HG02973 (cell line): ENCODE measurements around the gene AKAP1.

Source experiments
- ATAC-seq: cut with Tn5 transposase; IDR thresholded peaks from one replicate; pipeline ENCODE4 v1.9.1; 2021; ENCODE audit warnings: moderate library complexity; ENCODE audit not compliant: unreplicated experiment

Gene AKAP1

DNA sequence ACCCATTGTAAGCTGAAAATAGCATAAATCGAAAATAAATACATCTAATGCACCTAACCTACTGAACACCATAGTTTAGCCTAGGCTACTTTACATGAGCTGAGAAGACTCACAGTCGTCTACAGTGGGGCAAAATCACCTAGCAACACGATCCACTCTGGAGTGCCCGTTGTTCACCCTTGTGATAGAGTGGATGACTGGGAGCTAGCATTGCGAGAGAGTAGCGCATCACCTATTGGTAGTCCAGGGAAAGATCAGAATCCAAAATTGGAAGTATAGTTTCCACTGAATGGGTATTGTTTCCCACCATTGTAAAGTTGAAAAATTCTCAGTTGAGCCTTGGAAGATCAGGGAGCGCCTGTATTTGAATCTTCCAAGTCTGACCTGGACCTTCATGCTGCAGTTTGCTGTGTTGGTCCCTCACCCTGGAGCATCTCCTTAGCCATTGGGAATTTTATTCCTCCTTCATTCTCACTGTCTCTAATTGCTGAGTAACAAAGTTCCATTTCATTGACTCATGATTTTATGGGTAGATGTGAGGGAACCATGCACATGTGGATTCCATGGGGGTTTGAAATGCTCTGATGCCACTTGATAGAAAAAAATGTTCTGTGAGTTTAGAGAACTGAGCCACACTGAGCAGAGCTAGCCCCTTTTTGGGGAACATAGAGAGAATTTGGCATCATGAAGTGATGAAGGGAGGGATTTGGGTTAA is 19.6 kb downstream of the AKAP1 start:
- no peak for ATAC-seq

DNA sequence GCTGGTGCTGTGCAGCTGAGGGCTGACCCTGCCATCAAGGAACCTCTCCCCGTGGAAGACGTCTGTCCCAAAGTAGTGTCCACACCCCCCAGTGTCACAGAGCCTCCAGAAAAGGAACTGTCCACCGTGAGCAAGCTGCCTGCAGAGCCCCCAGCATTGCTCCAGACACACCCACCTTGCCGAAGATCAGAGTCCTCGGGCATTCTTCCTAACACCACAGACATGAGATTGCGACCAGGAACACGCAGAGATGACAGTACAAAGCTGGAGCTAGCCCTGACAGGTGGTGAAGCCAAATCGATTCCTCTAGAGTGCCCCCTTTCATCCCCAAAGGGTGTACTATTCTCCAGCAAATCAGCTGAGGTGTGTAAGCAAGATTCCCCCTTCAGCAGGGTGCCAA is 20.5 kb downstream of the AKAP1 start:
- ATAC-seq, result no peak

DNA sequence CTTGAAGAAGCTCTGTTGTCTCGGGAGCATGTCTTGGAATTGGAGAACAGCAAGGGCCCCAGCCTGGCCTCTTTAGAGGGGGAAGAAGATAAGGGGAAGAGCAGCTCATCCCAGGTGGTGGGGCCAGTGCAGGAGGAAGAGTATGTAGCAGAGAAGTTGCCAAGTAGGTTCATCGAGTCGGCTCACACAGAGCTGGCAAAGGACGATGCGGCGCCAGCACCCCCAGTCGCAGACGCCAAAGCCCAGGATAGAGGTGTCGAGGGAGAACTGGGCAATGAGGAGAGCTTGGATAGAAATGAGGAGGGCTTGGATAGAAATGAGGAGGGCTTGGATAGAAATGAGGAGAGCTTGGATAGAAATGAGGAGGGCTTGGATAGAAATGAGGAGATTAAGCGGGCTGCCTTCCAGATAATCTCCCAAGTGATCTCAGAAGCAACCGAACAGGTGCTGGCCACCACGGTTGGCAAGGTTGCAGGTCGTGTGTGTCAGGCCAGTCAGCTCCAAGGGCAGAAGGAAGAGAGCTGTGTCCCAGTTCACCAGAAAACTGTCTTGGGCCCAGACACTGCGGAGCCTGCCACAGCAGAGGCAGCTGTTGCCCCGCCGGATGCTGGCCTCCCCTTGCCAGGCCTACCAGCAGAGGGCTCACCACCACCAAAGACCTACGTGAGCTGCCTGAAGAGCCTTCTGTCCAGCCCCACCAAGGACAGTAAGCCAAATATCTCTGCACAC is 21.2 kb downstream of the AKAP1 start:
- no peak for ATAC-seq

DNA sequence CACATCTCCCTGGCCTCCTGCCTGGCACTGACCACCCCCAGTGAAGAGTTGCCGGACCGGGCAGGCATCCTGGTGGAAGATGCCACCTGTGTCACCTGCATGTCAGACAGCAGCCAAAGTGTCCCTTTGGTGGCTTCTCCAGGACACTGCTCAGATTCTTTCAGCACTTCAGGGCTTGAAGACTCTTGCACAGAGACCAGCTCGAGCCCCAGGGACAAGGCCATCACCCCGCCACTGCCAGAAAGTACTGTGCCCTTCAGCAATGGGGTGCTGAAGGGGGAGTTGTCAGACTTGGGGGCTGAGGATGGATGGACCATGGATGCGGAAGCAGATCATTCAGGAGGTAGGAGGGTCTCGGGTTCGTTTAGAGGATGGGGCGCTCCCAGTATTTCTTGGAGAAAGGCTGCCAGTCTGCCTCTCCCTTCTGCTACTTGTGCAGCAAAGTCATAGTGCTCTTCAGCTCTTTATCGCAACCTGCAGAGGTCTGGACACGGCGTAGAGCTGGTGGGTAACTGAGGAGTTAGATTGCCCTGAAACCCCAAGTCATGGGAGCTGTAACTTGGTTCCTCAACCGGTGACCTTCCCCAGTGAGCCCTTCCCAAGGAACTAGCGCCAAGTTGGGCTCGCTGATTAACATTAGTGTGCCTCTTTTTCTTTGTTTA is 21.9 kb downstream of the AKAP1 start:
- ATAC-seq, result no peak

DNA sequence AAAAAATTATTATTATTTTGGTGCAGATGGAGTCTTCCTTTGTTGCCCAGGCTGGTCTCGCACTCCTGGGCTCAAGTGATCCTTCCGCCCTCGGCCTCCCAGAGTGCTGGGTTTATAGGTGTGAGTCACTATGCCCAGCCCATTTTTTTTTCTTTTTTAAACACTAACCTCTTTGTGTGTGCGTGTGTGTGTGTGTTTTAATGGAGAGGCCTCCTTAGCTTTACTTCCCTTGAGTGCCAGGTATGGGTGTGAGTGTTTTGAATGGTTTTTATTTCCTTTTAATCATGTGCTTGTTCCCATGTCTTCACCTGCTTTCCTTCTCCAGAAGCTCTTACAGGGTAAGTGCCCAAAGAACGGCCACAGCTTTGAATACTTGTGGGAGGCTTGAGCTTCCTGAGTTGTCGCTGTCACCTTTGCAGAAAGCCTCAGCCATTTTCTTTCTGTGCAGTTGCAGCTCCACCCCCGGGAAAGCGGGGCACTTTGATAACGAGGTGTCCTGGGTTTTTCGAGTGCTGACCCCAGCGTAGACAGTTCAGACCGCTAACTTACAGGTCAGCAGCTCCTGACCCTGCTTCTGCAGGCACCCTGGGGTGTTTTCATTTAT is 22.6 kb downstream of the AKAP1 start:
- ATAC-seq, result no peak

DNA sequence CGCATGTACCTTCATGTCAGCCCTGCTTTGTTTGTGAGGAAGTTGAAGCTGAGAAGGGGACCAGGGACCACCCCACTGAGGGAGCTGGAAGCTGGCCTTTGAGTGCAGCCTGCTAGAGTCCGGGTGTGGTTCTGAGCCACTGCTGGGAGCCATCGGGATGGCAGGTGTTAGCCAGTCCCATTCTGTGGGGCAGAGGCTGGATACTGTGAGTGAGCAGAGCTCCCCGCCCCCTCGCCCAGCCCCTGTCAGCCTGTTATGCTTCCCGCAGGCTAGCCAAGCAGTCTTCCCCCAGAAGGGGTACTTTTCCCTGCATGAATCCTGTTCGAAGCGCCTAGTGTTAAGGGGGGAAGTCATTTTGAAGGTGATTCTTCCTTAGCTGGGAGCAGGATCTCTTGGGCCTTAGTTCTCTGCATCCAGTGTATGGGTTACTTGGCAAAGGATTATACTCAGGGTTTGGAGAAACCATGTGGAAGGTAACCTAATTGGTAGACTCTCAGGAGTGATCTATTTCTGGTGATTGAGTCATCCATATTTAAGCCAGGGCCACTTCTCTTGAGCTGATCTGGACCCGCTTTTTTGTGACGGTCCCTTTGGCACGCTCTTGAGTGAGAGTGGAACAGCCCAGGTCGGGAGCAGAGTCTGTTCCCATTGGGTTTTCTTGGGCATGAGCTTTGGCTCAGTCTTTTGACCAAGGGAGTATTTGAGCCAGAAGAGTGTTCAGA is 23.8 kb downstream of the AKAP1 start:
- no peak for ATAC-seq

DNA sequence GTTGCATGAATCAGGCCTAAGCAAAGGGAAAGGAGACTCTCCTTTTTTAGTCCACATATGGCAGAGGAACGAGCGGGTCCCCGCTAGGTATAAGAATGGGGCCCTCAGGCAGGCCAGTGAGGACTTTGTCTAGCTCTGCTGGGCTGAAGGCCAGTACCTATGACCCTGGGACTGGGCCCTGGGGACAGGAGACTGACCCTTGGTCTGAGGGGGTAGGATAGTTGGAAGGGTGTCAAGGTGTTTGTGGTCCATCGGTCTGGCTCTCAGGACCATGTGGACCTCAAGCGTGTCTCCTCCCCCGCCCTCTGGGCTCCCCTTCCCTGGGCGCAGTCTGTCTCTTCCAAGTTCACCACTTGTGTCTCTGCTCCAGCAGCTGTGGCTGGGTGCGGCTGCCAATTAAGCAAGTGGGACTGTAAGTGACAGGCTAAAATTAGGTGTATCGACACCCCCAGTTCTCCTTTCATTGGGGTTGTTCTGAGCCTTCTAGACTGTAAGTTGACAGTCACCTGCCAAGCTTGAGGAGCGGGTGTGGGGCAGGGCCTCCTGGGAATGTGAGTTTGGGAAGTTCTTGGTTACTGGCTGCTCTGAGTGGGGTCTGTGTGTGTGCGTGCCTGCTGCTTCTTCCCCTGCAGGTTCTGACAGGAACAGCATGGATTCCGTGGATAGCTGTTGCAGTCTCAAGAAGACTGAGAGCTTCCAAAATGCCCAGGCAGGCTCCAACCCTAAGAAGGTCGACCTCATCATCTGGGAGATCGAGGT is 24.5 kb downstream of the AKAP1 start:
- no peak for ATAC-seq

DNA sequence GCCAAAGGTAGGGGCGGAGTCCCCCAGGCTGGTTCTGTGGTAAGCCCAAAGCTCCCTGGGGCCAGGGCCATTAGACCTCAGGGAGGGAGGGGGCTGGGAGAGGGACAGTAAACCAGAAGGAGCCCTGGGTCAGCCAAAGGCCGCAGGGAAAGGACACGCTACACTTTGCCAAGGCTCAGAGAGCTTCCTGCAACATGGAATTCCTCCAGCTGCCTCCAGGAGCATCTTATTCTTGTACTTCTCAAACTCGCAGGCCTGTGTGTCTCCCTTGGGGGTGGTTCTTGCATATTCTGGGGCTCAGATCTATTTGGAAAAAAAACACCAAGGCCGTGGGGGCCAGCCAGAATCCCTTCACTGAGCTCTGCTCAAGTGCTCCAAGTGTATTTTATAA is 25.1 kb downstream of the AKAP1 start:
- ATAC-seq, result no peak

DNA sequence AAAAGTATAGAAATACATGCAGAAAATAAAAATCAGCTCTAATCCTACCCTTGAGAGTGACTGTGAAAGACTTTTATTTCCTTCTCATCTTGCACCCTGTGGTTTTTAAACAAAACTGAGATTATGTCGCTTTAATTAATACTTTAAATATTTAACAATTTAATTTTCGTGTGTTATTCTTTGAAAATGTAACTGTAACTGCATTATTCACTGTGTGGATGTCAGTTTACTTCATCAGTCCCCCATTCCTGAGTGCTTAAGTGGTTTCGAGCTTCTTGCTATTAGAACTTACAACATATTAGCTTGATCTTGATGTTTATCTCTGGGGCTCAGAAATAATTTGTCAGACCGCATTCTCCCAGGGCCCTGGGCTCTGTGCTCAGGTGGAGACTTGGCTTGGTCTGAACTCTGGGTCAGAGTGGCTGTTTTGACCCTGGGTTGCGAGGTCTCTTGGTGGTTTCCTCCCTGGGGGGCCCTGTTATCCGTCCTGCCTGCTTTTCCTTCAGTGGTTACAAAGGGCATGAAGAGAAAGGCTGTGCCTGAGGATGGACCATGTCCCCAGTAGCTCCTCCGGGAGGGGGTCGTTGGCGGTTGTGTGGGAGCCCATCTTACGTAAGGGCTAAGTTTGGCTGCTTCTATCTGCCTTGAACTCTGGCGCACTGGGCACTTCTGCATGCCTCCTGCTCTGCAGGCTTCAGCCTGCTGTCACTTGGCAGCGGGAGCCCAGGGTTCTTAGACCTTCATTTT is 25.7 kb downstream of the AKAP1 start:
- ATAC-seq, result no peak

DNA sequence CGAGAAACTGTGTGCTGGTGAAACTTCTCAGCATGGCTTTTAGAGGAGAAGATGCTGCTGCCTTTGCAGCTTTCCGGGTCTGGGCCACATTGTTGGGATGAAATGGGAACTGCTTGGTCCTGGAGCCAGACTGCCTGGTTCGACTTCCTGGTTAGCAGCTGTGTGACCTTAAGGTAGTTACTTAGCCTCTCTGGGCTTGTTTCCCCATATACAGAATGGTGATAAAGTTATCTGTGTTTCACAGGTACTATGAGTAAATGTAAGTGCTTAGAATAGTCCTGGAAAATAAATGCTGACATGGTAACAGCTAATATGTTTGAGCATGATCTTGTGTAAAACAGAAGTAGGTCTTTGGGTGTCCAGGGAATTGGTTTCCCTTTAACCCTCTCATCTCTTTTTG is 26.3 kb downstream of the AKAP1 start:
- no peak for ATAC-seq

DNA sequence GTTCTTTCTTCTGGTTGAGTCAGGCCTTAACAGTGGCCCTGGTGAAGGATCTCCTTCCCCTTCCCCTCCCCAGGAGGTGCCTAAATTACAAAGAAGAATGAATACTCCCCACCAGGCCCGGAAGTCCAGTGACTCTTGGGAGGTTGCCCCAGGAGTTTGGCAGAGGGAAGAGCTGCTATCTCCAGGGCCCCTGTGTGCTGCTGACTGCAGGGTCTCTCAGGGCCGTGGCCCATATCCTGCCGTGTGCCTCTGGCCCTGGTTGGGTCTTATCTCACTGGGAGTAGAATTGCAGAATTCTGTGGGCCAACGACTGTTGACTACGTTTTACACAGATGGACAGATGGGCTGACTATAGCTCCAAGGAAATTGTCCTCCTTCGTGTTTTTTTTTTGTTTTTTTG is 28.0 kb downstream of the AKAP1 start:
- ATAC-seq, result no peak

DNA sequence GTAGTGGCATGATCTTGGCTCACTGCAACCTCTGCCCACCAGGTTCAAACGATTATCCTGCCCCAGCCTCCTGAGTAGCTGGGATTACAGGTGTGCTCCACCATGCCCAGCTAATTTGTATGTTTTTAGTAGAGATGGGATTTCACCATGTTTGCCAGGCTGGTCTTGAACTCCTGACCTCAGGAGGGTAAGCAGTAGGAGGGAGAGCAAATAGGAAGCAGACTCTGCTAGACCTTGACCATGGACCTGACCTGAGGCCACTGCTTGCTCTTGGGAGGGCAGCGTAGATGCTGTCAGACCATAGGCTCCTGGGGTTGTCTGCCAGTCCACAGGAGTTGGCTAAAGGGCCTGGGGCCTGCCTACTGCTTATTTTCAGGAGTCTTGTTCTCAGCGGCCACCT is 28.6 kb downstream of the AKAP1 start:
- ATAC-seq, result no peak

DNA sequence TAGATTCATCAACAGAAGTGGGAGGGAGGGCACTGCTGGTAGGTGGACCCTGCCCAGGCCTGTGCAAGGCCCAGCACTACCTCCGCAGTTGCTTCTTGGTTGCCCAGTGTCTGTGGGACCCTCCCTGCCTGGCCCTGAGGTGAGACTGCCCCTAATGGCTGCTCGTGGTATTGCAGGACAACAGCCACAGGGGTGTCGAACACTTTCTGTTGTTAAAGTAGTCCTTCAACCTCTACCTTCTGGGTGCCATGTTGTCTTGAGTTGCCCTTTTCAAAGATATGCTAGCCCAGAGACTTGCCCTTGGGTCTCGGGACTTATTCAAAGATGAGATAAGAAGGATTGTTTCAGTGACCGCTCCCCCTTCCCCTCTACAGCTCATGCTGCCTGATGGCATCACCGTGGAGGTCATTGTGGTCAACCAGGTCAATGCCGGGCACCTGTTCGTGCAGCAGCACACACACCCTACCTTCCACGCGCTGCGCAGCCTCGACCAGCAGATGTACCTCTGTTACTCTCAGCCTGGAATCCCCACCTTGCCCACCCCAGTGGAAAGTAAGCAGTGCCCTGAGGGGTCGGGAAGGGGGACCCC is 29.1 kb downstream of the AKAP1 start:
- ATAC-seq, result no peak

DNA sequence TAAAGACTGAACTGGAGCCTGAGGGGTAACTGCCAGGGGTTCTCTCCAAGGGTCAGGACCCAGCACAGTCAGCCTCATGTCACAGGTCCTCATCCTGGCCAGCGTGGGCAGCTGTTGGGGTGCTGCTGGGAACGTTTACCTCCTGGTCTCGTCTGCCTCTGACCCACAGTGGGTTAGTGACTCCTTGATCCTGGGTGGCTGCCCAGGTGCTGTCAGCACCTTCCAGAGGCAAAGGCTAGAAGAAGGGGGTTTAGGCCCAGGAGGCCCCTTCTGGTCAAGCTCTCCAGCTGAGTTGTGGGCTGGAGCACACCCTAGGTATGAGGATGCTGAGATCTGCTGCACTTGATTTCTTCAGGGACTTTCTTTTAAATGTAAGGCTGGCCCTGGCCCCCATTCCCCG is 30.3 kb downstream of the AKAP1 start:
- ATAC-seq, result no peak

DNA sequence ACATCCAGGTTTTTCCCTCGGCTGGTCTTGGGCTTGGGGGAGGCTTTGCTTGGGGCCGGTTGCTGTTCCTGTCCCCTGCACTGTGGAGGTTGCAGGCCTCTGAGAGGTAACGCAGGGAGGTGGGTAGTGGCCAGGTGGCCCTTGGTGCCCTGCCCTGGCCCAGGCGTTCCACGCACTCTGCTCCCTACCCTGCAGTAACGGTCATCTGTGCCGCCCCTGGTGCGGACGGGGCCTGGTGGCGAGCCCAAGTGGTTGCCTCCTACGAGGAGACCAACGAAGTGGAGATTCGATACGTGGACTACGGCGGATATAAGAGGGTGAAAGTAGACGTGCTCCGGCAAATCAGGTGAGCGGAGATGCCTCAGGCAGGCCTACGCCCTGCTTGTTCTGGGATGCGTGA is 30.9 kb downstream of the AKAP1 start:
- ATAC-seq, result no peak

DNA sequence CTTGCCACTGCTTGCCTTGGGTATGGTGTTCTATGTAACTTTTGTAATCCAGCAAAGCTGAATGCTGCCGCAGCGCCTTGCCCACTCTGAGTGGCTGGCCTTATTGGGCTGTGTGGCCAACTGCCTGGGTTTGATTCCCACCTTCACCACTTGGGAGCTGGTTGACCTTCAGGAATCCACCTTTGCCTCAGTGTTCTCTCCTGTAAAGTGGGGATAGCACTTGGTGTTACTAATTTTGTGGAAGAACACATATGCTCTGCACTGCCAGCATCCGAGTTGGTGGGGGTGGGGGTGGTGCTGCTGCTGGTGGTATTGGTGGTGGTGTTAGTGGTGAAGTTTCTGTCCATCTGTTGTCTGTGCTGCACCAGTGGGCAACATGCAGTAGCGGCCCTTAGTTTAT is 32.8 kb downstream of the AKAP1 start:
- no peak for ATAC-seq

DNA sequence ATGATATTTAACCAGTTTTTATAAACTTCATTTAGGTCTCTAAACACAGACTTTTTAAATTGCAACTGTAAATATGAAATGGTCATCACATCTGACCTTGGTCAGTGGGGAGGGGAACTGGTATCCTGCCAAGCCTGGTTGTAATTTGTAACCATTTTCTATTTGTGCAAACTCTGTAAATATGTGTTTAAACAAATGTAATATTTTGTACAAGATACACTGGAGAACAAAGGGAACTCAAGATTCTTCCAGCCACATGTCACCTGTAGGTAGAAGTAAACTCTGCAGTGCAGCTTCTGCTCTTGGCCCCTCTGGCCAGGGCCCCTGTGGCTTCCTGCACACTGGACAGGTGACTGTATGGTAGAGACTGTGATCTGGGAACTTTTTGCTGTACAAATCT is 35.8 kb downstream of the AKAP1 start:
- ATAC-seq, result no peak

DNA sequence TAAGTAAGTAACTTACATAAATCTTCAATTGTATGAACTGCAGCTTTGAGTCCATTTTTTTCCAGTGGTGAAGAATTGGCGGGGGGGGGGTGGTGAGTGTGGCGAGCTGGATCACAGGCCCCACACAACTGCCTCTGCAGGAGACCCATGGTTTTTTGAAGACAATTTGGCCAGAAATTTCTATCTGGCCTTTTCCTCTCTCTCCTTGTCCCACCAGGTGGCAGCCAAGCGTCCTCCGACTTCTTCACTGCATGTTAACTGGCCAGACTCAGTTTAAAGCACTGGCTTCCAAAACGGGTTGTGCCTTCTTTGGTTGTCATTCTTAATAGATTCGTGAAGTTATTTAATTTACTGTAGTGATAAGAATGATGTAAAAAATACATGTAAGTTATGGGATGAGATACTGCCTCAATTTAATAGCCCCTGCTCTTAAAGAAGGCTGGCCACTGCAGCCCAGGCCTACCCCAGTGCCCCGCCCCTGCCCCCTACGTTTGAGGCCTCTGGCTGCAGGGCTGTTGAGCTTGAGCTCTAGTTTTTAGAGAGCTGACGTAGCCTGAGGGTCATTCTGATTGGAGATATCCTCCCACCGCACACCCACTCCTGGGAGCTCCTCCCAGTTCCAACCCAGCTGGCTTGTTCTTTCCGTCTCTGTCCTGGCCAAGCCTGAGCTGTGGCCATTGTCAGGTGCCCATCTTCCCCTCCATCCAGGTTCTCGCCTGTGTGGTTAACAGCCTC is 36.4 kb downstream of the AKAP1 start:
- ATAC-seq, result no peak

DNA sequence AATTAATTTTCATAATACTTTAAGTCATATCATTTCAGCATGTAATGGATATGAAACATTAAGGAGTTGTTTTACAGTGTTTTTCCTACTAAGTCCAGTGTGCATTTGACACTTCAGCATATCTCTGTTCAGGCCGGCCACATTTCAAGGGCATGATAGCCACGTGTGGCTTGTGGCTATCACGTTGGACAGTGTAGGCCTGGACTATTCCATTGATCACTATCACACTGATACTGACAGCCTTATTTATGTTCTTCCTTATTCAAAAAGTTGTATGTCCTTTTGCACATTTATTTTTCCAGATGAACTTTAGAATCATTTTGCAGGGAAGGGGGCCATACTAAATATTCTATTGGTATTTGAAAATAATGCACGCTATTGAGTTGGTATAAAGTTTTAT is 39.0 kb downstream of the AKAP1 start:
- ATAC-seq, result no peak
